Body of pancreas (tissue), 4 donors: ENCODE results near the gene RUNX2. TPM values are rescaled to one million over a fixed set of nuclear protein-coding genes. Genes with fewer than 3 reads are reported as not detected.

Experiments
- ATAC-seq: fragments of 150-250 bp; one replicate; pipeline ENCODE4 v1.9.1; 2016
- DNase-seq, 4 donors: peaks; one replicate each; pipeline ENCODE4 v3.0.0-alpha.2; 2019
- H3K27ac ChIP-seq, 4 donors: fragments of 200-600 bp; sonication (generic); 1 replicate in 3 of 4; 2 replicates in 1 of 4; pipeline versions ENCODE4 v1.5.1 to v1.6.1; 2016 to 2019; ENCODE audit warnings: mild to moderate bottlenecking in 1 of 4, mixed read lengths in 1 of 4, moderate library complexity in 1 of 4
- H3K27me3 ChIP-seq, 2 donors: fragments of 200-600 bp; sonication (generic); one replicate each; pipeline ENCODE4 v1.6.0; 2016; ENCODE audit warnings: mild to moderate bottlenecking in 1 of 2
- H3K36me3 ChIP-seq, 2 donors: fragments of 200-600 bp; sonication (generic); replicated peaks in 1 of 2; 2 replicates each; pipeline ENCODE4 v1.5.1; 2016; ENCODE audit warnings: low read depth in 2 of 2; ENCODE audit not compliant: insufficient read depth in 1 of 2
- H3K4me1 ChIP-seq: fragments of 200-600 bp; sonication (generic); one replicate; pipeline ENCODE4 v1.6.0; 2016
- H3K4me3 ChIP-seq, 2 donors: fragments of 200-600 bp; sonication (generic); 1 replicate in 1 of 2; 2 replicates in 1 of 2; pipeline ENCODE4 v1.5.1; 2016 to 2019
- H3K9me3 ChIP-seq, 3 donors: fragments of 200-600 bp; sonication (generic); 1 replicate in 2 of 3; 2 replicates in 1 of 3; pipeline ENCODE4 v1.5.1; 2016
- CTCF ChIP-seq, 7 experiments: fragments of 450-650 bp in 4 of 7; fragments of 200-600 bp in 3 of 7; sonication (generic) in 3 of 7; IDR thresholded peaks; one replicate each; pipeline ENCODE4 v1.5.1; 2016 to 2019; ENCODE audit warnings: antibody characterized with exemption in 7 of 7
- POLR2A ChIP-seq, 3 donors: fragments of 450-650 bp; IDR thresholded peaks; one replicate each; pipeline ENCODE4 v1.6.1; 2016; ENCODE audit warnings: antibody characterized with exemption in 3 of 3, mild to moderate bottlenecking in 2 of 3
- WGBS, 2 donors: methylation state at CpG; one replicate each; pipeline ENCODE4 v1.1.5; 2017; 5-methylcytosine and 5-hydroxymethylcytosine counted together
- intact Hi-C: fragments of 100-400 bp; cut with DNase I; formaldehyde crosslinking; loops from one replicate; pipeline ENCODE4 v1.15.1; 2023
- total RNA-seq, 2 donors: library from RNA; depleted of rRNA; stranded (reverse); fragments of >200 nt; gene quantifications; one replicate each; pipeline ENCODE4 v1.1.0, GENCODE V29; 2016

Gene RUNX2
- total RNA-seq, 2 donors from 2014 or later, result 0.33 to 1.0 TPM

- Histone ChIP-seq H3K4me3 (no peak overlapping the region), H3K27ac (no peak overlapping the region), H3K4me1 (no peaks in the 10 kb centered on the region), H3K27me3 (no peaks in the 10 kb centered on the region), H3K36me3 (no peaks in the 10 kb centered on the region), H3K9me3 (no peaks in the 10 kb centered on the region)
- TF ChIP-seq CTCF (IDR thresholded peaks at IDR 0.05) (no peak), POLR2A (IDR thresholded peaks at IDR 0.05) (no peak)
- DNase-seq (no peak), ATAC-seq (no peak)
- WGBS, 2 donors, result 80 to 89% methylated on average over 2 of the region's 2 CpGs
- intact Hi-C loops, result no loop called here
These were observed 160.8 kb downstream of the RUNX2 start for GRCh38 chr6:45488889-45489288.

GRCh38 chr6:45491048-45491735 is 163.1 kb downstream of the RUNX2 start:
- H3K36me3 ChIP-seq, result no peaks in the 10 kb centered on the region
- no peak overlapping the region for H3K27ac ChIP-seq
- intact Hi-C loops, result no loop called here
- no peak for ATAC-seq
- DNase-seq, result no peak
- H3K4me1 ChIP-seq, result no peaks in the 10 kb centered on the region
- no peaks in the 10 kb centered on the region for H3K9me3 ChIP-seq
- H3K4me3 ChIP-seq, result no peak overlapping the region
- no peaks in the 10 kb centered on the region for H3K27me3 ChIP-seq
- 55 to 60% methylated on average over 5 of the region's 5 CpGs for WGBS, 2 donors
- TF ChIP-seq POLR2A (IDR thresholded peaks at IDR 0.05) (no peak), CTCF (IDR thresholded peaks at IDR 0.05) (no peak)

- H3K27me3 ChIP-seq, result no peaks in the 10 kb centered on the region
- no peaks in the 10 kb centered on the region for H3K9me3 ChIP-seq
- ATAC-seq, result no peak
- H3K27ac ChIP-seq, result no peak overlapping the region
- no peak for DNase-seq
- no peak for TF ChIP-seq CTCF (IDR thresholded peaks at IDR 0.05)
- no peak for TF ChIP-seq POLR2A (IDR thresholded peaks at IDR 0.05)
- 86 to 93% methylated on average over 6 of the region's 6 CpGs for WGBS, 2 donors
- H3K4me3 ChIP-seq, result no peak overlapping the region
- H3K36me3 ChIP-seq, result no peaks in the 10 kb centered on the region
- intact Hi-C loops, result no loop called here
- H3K4me1 ChIP-seq, result no peaks in the 10 kb centered on the region
These were observed 163.7 kb downstream of the RUNX2 start for GRCh38 chr6:45491874-45492273.

GRCh38 chr6:45493761-45494160 is 165.6 kb downstream of the RUNX2 start:
- Histone ChIP-seq H3K36me3 (no peaks in the 10 kb centered on the region), H3K27me3 (no peaks in the 10 kb centered on the region), H3K9me3 (no peaks in the 10 kb centered on the region), H3K4me1 (no peaks in the 10 kb centered on the region), H3K4me3 (no peak overlapping the region), H3K27ac (no peak overlapping the region)
- ATAC-seq (no peak), DNase-seq (no peak)
- 95 to 96% methylated on average over 2 of the region's 2 CpGs for WGBS, 2 donors
- TF ChIP-seq CTCF (IDR thresholded peaks at IDR 0.05) (no peak), POLR2A (IDR thresholded peaks at IDR 0.05) (no peak)
- intact Hi-C loops, result no loop called here
